ENCODE data around the gene DSCAM. TPM values are rescaled to one million over a fixed set of nuclear protein-coding genes. Genes with fewer than 3 reads are reported as not detected.

DSCAM gene
- total RNA-seq, 1 donor, result not detected

DNA sequence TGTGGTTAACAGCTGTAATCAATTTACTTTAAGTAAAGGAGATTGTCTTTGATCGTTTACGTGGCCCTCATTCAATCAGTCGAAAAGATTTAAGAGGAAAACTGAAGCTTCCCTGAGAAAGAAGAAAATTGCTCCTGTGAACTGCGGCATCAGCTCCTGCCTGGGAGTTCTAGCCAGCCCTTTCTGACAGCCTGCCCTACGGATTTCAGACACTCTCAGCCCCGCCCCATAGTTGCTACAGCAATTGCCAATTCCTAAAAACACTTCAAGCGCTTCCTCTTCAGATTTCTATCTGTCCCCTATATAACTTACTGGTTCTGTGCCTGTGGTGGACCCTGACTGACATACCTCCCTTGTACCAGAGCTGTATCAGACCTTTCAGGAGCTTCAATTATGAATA, 277.6 kb downstream of the DSCAM start:
- Histone ChIP-seq H3K27ac (ENCODE audit: low read depth, low read length) (no peak overlapping the region), H3K4me2 (ENCODE audit: insufficient read depth, low read length) (no peak overlapping the region), H3K4me3 (ENCODE audit: insufficient read depth, low read length) (no peak overlapping the region), H3K27me3 (ENCODE audit: insufficient read depth, low read length) (no peaks in the 10 kb centered on the region), H3K36me3 (ENCODE audit: insufficient read depth, low read length) (no peaks in the 10 kb centered on the region), H4K20me1 (ENCODE audit: insufficient read depth, low read length) (no peaks in the 10 kb centered on the region), H3K4me1 (ENCODE audit: insufficient read depth, low read length) (no peaks in the 10 kb centered on the region), H3K9me3 (ENCODE audit: low read depth, low read length) (no peaks in the 10 kb centered on the region), H3K79me2 (ENCODE audit: insufficient read depth, low read length) (no peaks in the 10 kb centered on the region), H2AFZ (ENCODE audit: low read length) (no peak overlapping the region)
- TF ChIP-seq, protein P1, sequence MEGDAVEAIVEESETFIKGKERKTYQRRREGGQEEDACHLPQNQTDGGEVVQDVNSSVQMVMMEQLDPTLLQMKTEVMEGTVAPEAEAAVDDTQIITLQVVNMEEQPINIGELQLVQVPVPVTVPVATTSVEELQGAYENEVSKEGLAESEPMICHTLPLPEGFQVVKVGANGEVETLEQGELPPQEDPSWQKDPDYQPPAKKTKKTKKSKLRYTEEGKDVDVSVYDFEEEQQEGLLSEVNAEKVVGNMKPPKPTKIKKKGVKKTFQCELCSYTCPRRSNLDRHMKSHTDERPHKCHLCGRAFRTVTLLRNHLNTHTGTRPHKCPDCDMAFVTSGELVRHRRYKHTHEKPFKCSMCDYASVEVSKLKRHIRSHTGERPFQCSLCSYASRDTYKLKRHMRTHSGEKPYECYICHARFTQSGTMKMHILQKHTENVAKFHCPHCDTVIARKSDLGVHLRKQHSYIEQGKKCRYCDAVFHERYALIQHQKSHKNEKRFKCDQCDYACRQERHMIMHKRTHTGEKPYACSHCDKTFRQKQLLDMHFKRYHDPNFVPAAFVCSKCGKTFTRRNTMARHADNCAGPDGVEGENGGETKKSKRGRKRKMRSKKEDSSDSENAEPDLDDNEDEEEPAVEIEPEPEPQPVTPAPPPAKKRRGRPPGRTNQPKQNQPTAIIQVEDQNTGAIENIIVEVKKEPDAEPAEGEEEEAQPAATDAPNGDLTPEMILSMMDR (IDR thresholded peaks at IDR 0.05; ENCODE audit: extremely low read depth, low read depth, low read length), result no peak
- DNase-seq (ENCODE audit: insufficient read length, low spot score, missing footprints), result no peak

DNA sequence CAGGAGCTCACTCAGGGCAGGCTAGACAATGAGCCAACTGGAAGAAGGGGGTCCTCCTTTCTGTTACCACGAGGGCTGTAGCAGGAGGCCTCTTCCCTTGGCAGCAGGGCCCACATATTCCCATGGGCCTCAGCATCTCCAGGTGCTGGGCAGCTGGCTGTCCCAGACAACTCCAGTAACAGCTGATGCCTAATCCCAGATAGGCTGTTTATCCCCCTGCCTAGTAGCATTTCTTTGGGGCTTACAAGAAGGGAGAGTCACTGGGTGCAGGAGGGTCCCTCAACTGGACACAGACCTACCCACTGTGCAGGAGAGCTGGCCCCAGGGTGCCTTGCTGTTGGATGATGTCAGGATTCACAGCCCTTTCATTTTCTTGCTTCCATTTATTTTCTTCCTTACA, 278.2 kb downstream of the DSCAM start:
- TF ChIP-seq, protein P1 (IDR thresholded peaks at IDR 0.05; ENCODE audit: extremely low read depth, low read depth, low read length), result no peak
- no peaks in the 10 kb centered on the region for H3K36me3 ChIP-seq (ENCODE audit: insufficient read depth, low read length)
- no peak overlapping the region for H3K27ac ChIP-seq (ENCODE audit: low read depth, low read length)

DNA sequence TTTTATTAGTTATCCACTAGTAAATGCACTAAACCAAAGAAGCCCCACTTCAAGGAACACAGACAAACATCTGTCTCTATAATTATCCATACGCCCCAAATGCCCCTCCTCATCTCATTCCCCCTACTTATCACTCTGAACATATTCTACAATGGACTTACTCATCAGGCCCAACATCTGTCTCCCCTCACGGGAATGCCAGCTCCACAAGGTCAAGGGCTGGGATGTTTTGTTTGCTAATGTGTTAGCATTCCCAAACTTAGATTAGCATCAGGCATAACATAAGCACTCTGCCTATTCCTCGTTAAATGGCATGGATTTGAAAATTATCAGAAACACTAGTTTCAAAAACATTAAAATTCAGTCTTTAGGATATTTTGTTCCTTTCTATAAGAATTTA, 279.5 kb downstream of the DSCAM start:
- TF ChIP-seq, protein P1 (IDR thresholded peaks at IDR 0.05; ENCODE audit: extremely low read depth, low read depth, low read length), result no peak
- H3K79me2 ChIP-seq (ENCODE audit: insufficient read depth, low read length), result no peaks in the 10 kb centered on the region
- H3K9me3 ChIP-seq (ENCODE audit: low read depth, low read length), result no peaks in the 10 kb centered on the region
- no peak overlapping the region for H2AFZ ChIP-seq (ENCODE audit: low read length)
- no peaks in the 10 kb centered on the region for H4K20me1 ChIP-seq (ENCODE audit: insufficient read depth, low read length)
- H3K36me3 ChIP-seq (ENCODE audit: insufficient read depth, low read length), result no peaks in the 10 kb centered on the region
- H3K4me3 ChIP-seq (ENCODE audit: insufficient read depth, low read length), result no peak overlapping the region
- DNase-seq (ENCODE audit: insufficient read length, low spot score, missing footprints), result peak; percentile 58
- no peak overlapping the region for H3K4me2 ChIP-seq (ENCODE audit: insufficient read depth, low read length)
- no peak overlapping the region for H3K27ac ChIP-seq (ENCODE audit: low read depth, low read length)
- H3K27me3 ChIP-seq (ENCODE audit: insufficient read depth, low read length), result no peaks in the 10 kb centered on the region
- H3K4me1 ChIP-seq (ENCODE audit: insufficient read depth, low read length), result no peaks in the 10 kb centered on the region

More for the DNA sequence above, 278.2 kb downstream of the DSCAM start:
- Histone ChIP-seq H3K9me3 (ENCODE audit: low read depth, low read length) (no peaks in the 10 kb centered on the region), H3K4me3 (ENCODE audit: insufficient read depth, low read length) (no peak overlapping the region), H4K20me1 (ENCODE audit: insufficient read depth, low read length) (no peaks in the 10 kb centered on the region), H3K27me3 (ENCODE audit: insufficient read depth, low read length) (no peaks in the 10 kb centered on the region), H3K4me2 (ENCODE audit: insufficient read depth, low read length) (no peak overlapping the region), H3K79me2 (ENCODE audit: insufficient read depth, low read length) (no peaks in the 10 kb centered on the region), H2AFZ (ENCODE audit: low read length) (no peak overlapping the region), H3K4me1 (ENCODE audit: insufficient read depth, low read length) (no peaks in the 10 kb centered on the region)
- DNase-seq (ENCODE audit: insufficient read length, low spot score, missing footprints), result no peak

DNA sequence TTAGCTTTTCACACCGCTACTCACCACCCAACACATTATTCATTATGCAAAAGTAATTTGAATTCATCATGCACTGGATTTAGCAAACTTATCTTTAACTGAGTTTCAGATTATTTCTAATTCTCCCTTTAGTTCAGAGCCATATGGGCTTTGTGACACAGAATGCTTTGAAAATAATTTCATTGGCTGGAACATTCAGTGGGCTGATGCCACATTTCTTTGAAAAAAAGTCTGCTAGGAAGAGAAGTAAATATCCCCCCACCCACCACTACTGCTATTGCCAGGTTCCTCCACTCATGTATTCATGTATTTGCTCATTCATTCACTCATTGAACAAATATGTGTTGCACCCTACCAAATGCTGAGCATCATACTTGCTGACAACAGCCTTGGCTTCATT, 280.5 kb downstream of the DSCAM start:
- Histone ChIP-seq H3K4me1 (ENCODE audit: insufficient read depth, low read length) (no peaks in the 10 kb centered on the region), H3K4me3 (ENCODE audit: insufficient read depth, low read length) (no peak overlapping the region), H3K79me2 (ENCODE audit: insufficient read depth, low read length) (no peaks in the 10 kb centered on the region), H3K4me2 (ENCODE audit: insufficient read depth, low read length) (no peak overlapping the region), H3K36me3 (ENCODE audit: insufficient read depth, low read length) (no peaks in the 10 kb centered on the region), H3K9me3 (ENCODE audit: low read depth, low read length) (no peaks in the 10 kb centered on the region), H3K27me3 (ENCODE audit: insufficient read depth, low read length) (no peaks in the 10 kb centered on the region), H2AFZ (ENCODE audit: low read length) (no peak overlapping the region), H3K27ac (ENCODE audit: low read depth, low read length) (no peak overlapping the region), H4K20me1 (ENCODE audit: insufficient read depth, low read length) (no peaks in the 10 kb centered on the region)
- TF ChIP-seq, protein P1 (IDR thresholded peaks at IDR 0.05; ENCODE audit: extremely low read depth, low read depth, low read length), result no peak
- peak; percentile 2 for DNase-seq (ENCODE audit: insufficient read length, low spot score, missing footprints)

Measured in osteoblast (primary cell).